G401 (cell line): ENCODE results near the gene EFCAB6. TPM values are rescaled to one million over a fixed set of nuclear protein-coding genes. Genes with fewer than 3 reads are reported as not detected.
A peak's percentile ranks its signal among the peaks of the same experiment; 100 is the strongest.

Source experiments
- DNase-seq: peaks from one replicate; pipeline ENCODE4 v3.0.0-alpha.2; 2015; ENCODE audit warnings: low spot score
- in situ Hi-C: cut with HindIII; loops from 2 replicates; pipeline ENCODE4 v1.10.0; 2016; ENCODE audit warnings: low sequenced_read_pairs, mixed read lengths
- total RNA-seq: library from RNA; depleted of rRNA; stranded (reverse); fragments of >200 nt; shearing (Covaris generic); gene quantifications from 2 replicates; pipeline ENCODE4 v1.2.3, GENCODE V29; 2014; rRNA removed

Gene EFCAB6
- total RNA-seq, 1 experiment from 2014 or later, result 0.54 TPM

DNA sequence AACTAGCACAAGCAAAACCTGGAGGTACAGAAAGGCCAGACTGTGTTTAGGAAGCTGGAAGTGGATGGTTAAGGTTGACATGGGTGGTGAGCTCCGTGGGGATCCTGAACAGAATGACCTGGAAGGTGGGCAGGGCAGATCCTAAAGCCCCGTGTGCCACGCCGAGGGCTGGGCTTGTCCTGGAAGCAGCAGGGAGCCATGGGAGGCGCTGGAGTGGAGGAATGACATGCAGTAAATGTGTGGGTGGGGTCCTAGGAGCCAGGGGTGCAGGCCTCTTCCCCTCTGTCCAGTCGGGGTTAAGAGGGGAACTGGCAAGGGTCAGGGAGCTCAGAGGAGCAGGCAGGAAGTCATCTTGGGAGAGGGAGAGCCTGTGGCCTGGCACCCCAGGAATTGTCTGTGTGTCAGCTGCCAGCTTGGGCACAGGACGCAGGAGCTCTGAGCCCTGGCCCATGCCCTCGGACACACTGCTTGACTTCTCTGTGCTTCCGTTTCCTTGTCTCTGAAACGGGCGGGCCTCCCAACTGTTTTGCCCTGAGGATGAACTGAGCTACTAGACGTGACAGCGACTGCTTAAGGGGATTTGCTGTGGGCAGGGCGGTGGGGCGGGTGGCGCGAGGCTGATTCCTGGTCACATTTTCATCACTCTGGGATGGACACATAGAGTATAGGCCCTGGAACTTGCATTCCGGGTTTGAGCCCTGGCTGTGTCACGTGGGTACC, 324.6 kb downstream of the EFCAB6 start:
- no peak for DNase-seq
- in situ Hi-C loops, result no loop called here

GRCh38 chr22:43485502-43486089, 326.5 kb downstream of the EFCAB6 start:
- in situ Hi-C loops, result no loop called here
- no peak for DNase-seq

DNA sequence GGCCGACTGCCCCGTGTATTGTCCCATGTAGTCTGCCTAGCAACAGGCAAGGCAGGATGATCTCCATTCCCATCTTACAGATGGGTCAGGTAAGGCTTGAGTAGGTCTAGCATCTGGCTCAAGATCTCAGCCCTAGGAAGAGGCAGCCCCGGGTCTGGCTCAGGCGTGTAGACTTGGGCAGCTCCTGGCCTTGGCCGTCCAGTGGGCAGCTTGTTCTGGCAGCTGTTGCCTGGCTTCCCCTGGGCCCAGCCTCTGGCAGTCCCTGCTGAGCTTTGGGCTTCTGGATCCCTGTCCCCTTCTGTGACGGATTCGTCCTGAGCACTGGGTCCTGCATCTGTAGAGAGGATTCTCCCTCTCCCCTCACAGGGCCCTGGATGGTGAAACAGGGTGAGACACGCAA, 327.9 kb downstream of the EFCAB6 start:
- in situ Hi-C loops, result no loop called here
- no peak for DNase-seq

DNA sequence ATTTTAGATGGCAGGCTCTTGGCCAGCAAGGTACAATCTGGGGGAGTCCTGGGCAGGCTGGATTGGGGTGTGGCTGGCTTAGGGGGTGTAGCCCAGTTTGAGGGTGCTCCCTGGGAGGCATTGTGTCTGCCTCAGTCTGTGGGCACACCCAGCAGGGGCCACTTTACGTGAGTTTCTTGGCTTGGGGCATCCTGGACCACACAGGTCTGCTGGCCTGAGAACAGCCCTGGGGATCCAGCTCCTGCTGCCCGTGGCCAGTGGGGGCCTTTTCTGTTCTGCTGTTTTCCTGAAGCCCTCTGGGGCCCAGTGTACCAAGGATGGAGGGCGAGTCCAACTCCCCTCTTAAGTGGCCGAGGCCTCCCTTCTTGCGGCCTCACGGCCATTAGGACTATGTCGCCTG, 328.4 kb downstream of the EFCAB6 start:
- in situ Hi-C loops, result no loop called here
- DNase-seq, result no peak

DNA sequence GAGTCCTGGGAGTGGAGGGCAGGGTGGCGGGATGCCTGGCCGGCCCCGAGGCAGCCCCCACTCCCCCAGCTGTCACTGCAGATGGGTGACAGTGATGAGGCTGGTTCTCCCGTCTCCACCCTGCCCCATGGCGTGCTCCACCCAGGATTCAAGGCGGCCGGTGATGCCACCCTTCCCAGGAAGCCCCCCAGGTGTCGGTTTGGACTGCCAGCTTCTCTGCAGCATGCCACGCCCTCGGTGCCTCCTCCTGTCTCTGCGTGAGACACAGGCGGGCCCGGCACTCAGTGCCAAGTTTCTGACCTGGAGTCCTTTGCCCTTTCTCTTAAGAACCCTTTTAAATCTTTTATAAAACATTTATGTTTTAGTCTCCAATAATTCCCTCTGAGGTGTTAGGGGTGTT, 328.8 kb downstream of the EFCAB6 start:
- in situ Hi-C loops, result no loop called here
- no peak for DNase-seq

DNA sequence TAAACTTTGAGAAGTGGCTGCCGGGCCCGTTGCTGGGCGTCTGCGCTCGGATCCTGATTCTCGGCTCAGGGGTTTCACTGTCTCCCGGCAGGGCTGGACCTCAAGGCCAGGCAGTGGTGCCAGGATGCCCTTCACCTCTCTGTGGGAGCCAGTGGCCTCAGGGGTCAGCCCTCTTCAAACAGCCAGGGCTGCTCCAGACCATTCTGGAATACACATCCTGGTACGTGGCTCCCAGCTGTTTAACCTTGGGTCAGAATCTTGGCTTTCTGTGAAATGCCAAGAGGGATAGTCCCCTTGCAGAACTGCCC, 329.8 kb downstream of the EFCAB6 start:
- in situ Hi-C loops, result no loop called here
- no peak for DNase-seq

GRCh38 chr22:43481568-43482317, 330.4 kb downstream of the EFCAB6 start:
- in situ Hi-C loops, result no loop called here
- peak; percentile 12 for DNase-seq

- in situ Hi-C loops, result no loop called here
- DNase-seq, result no peak
Measured at GRCh38 chr22:43479962-43480361, 332.1 kb downstream of the EFCAB6 start.

- no peak for DNase-seq
- in situ Hi-C loops, result no loop called here
Measured at GRCh38 chr22:43479301-43479950, 332.7 kb downstream of the EFCAB6 start.

Other genes starting within 250 kb of the EFCAB6 start
- gene SULT4A1, start 50.2 kb upstream of the EFCAB6 start, total RNA-seq, result 5.5 and 9.5 TPM in 2 replicates
- not detected in 2 replicates for gene PNPLA5, start 79.7 kb upstream of the EFCAB6 start, total RNA-seq
- gene PNPLA3, start 111.5 kb upstream of the EFCAB6 start, total RNA-seq, result 3.8 and 6.5 TPM in 2 replicates
- 77.8 and 79.4 TPM in 2 replicates for gene SAMM50, start 143.1 kb upstream of the EFCAB6 start, total RNA-seq
- 67.4 and 86.6 TPM in 2 replicates for gene PARVB, start 212.0 kb upstream of the EFCAB6 start, total RNA-seq